COLO829 (cell line): ENCODE results near the gene TEX22.
A peak's percentile ranks its signal among the peaks of the same experiment; 100 is the strongest.

ENCODE experiments used
- DNase-seq: peaks from one replicate; pipeline ENCODE4 v3.0.0; 2012; ENCODE audit warnings: low spot score

The TEX22 gene

DNA sequence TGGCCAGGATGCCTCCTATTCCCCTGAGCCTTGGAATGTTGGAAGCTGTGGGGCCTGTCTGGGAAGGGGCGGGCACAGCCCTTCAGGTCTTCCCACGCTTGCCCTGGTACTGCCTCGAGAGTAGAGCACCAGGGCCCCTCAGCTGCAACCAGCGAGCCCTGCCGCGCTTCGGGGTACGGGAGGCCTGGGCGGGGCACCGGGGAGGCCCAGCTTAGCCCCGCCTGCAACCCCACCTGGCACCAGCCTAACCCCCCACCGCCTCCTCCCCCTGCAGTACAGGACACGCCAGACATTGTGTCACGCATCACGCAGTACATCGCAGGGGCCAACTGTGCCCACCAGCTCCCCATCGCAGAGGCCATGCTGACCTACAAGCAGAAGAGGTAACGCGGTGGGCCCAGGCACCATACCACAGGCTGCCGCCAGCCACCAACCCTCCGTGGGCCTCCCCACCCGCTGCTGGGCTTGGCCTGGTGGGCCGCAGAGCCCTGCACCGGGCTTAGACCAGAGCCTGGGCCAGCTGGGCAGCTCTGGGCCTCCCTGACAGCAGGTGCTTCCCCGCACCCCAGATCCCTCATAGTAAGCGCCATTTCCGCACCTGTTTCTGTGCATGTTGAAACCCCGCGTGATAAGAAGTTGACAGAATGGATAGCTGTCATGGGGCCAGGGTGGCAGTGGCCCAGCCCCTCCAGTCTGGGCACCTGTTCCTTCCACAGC, 13.6 kb upstream of the TEX22 start:
- no peak for DNase-seq

DNA sequence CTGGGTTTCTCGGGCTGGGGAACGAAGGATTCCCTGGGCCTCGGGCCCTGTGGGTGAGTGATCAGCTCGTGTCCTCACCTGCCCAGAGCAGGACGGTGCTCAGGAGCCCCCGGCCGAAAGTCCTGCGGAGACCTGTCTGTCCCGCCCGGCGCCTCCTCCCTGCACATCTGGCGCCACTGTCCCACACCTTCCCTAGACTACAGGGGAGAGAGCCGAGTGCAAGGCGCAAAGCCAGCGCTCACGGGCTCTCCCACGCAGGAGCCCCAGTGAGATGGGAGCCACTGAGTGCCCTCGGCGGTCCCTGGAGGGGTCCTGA, 13.1 kb upstream of the TEX22 start:
- DNase-seq: no peak

DNA sequence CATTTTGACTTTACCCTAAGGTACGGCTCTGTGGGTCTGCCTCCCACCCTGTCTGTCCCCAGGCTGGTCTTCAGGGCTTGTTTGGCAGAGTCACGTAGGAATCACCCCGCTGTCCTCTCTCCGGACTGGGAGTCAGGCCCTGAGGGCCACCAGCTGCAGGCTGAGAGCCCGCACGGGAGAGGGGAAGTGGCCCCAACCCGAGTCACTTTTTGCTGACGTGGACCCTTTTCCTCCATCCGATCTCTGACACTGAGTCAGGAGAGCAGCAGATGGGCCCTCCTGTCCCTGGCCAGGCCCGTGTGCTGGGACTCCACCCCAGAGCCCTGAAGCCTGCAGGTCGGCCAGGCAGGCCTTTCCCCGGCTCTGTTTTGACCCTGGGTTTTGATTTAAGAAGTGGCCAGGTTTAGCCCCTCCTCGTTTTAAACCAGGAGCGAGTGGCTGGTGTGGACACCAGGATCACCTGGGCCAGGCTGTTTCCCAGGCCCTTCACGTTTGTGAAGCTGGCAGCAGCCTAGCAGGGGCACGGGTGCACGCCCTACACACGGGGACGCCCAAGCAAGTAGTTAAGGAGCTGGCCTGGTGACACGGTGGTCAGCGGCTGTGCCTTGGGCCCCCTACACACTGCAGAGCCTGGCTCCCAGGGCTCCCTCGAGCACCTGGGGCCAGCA, 12.5 kb upstream of the TEX22 start:
- no peak for DNase-seq

DNA sequence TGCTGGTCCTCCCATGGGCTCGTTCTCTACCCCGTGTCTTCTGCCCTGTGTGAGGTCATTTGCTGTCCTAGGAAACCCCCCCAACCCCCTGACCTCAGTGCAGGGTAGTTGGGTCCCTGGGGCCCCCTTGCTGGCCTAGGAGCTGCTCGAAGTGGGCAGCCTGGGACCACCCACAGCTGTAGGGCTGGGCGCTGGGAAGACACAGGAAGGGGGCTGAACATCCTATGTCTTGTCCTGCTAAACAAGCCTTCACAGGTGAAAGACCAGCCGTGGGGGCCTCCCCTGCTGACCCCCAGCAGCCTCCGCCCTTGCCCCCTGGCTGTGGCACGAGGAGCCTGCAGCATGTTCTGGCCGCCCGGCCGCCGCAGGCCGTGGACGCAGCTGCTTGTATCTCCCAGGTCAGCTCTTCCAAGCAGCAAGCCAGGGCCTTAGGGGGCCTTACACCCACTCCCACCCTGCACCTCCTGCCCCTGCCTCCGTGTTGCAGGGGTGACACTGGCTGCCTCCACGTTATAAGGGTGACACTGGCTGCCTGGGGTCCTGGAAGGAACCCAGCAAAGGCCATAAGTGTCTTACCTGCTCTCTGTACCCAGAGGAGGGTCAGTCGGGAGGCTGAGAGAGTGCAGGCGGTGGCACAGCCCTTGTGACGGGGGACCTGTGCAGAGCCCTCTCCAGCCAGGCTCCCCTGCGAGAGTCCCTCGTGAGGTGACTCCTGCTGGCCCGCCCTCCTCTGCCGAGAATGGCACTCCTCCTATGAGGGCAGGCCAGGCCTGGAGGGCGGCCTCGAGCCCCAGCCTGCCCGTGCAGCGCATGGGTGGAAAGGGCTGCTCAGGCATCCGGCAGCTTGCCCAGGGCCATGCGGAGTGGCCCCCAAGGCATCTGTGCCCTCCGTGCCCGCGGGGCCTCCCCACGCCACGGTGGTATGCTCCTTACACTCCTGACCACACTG, 11.5 kb upstream of the TEX22 start:
- DNase-seq: no peak

DNA sequence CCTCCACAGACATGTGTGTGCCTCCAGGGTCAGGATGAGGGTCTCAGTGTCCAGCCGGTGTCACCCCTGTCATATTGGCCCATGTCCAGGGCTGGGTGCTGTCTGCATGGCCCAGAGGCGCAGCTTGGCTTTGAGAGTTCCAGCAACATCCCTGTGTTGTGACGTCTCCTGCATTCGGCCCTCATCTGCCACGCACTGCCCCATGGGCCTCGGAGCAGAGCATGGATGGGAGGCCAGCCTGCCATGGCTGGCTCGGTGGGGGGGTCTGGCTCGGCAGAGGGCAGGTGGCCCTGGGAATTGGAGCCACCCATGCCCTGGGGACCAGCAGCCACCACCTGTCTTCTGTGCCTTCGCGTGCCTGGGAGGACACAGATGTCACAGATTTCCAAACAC, 10.8 kb upstream of the TEX22 start:
- DNase-seq: no peak

DNA sequence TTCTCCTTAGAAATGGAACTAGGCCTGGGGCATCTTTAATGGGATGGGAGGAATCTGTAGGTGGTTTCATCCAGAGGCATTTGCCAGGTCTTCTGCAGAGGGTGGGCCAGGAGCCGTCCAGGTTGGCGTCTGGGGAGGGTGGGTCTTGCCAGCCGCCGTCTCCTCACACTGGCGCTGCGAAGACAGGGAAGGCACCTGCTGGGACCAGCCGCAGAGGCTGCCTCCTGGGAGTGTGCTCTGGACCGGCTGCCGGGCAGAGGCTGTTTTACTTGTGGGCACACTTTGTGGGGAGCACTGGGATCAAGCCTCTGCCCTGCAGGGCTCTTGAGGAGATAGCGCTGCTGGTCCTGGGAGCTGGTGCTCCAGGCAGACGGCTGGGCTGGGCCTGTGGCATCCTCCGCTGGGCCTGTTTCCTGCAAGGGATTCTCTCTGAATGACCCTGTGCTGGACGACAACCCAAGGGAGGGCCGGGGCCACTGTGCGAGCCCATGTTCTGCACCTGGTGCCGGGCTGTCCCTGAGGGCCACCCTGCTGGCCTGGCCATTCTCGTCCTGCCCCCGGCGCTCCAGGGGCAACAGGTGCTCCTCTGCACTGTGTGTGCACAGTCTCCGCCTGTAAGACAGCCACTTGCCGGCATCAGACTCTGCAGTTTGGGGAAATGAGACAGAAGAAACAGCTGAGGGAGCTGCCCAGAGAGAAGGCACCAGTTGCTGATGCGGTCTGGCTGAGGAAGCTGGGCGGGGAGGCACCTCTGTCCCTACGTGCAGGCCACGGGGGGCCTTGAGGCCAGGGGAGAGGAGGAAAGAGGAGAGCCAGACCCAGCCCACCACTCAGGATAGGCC, 10.0 kb upstream of the TEX22 start:
- no peak for DNase-seq

DNA sequence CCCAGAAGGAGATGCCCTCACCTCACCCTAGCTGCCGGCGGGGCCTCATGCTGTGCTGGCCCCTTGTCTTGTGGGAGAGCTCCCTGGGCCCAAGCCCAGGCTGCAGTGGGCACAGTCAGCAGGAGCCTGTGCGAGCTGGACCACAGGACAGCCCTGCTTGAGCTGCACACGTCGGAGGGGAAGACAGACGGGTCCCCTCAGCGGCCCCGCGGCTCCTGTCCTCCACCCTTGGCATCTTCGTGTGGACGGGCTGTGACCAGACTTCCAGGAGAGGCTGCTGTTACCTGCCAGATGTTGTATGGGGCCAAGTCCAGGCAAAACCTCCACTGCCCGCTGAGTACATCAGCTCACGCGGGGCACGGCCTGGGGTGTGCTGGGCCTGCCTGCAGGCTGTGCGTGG, 9.4 kb upstream of the TEX22 start:
- DNase-seq: no peak

DNA sequence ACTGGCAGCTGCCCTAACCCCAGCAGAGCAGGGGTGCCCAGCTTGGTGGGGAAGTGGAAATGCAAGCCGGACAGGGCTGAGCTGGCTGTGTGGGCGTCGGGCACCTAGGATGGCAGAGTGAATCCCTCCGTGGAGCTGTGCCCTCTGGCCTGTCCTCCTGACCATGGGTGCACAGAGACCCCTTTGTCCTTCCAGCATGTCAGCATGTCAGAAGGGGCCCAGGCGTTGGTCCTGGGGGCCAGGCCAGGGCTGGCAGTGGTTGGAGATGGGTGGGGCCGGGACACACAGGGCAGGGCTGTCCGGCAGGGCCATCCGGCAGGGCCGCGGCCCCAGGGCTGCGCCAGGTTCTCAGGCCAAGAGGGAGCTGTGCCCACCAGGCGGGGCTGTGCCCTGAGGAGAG, 8.8 kb upstream of the TEX22 start:
- peak; percentile 35 for DNase-seq

DNA sequence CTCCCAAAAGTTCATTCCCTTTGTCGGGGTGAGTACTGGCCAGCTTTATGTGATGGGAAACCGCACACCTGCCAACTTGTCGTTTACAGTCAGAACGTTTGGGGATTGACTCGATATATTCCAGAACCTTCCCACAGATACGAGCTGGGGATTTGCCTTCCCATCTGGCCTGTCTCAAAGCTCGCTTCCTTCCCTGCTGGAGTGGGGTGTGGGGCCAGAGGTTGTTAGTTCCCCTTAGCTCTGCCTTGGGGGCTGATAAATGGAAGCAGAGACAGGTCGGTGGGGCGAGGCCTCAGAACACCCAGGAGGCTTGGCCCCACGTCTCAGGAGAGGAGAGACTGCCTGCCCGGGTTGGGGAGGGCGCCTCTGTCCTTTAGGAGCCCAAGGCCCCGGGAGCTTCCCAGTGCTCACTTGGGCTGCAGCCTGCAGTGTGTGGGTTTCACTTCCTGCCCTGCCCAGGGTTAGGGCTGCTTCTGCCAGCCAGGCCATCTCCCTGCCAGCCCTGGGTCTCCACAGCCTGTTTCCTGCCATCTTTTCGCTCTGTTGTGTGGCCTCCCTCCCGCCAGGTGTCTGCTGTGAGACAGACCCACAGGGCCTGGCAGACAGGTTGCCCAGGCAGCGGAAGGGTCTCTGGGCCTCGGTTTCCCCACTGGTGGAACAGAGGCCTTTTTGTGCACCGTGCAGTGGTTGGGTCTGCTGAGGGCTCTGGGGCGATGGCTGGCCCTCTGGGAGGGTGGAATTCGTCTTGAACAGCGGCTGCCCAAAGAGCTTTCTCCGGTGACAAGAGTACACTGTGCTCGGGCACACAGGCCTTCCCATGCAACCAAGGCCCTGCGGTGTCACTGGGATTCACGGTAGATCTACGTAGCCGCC, 8.1 kb upstream of the TEX22 start:
- no peak for DNase-seq

DNA sequence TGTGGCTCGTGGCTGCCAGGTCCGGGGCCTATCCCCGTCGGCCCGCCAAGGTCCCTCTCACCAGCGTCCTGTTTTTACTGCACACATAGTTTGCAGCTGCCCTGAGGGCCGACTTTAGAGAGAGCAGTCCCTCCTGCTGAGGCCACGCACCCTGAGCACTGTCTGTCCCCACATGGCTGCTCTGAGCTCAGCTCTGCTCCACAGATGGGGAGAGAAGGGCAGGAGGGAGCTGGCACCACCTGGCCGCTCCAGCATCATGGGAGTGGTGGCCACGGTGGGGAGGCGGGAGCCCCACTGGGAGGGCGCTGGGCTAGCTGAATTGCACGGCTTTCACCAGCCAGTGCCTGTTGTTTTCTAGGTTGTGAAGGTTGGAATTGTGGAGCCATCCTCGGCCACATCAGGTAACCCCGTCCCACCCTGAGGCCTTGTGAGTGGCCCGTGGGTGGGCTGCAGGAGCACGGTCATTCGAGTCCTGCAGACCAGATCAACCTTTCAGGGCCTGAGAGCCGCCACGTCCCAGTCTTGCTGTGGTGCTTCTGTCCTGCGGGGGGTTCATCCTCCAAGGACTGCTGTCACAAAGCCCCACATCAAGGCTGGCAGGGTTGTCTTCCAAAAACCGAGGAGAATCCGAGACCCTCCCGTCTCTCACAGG, 7.4 kb upstream of the TEX22 start:
- DNase-seq: no peak

DNA sequence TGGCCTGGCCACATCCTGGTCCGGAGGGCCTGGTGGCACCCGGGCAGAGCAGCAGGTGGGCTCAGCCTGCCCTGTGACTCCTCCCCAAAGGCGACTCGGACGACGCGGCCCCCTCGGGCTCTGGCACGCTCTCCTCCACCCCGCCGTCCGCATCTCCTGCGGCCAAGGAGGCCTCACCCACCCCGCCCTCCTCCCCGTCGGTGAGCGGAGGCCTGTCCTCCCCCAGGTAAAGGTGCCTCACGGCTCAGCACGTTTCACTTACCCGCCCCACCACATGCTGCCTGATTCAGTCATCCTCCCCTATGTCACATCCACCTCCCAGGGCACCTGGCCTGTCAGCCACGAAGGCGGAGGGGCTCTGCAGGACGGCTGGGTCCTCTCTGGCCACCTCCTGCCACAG, 6.8 kb upstream of the TEX22 start:
- no peak for DNase-seq

DNA sequence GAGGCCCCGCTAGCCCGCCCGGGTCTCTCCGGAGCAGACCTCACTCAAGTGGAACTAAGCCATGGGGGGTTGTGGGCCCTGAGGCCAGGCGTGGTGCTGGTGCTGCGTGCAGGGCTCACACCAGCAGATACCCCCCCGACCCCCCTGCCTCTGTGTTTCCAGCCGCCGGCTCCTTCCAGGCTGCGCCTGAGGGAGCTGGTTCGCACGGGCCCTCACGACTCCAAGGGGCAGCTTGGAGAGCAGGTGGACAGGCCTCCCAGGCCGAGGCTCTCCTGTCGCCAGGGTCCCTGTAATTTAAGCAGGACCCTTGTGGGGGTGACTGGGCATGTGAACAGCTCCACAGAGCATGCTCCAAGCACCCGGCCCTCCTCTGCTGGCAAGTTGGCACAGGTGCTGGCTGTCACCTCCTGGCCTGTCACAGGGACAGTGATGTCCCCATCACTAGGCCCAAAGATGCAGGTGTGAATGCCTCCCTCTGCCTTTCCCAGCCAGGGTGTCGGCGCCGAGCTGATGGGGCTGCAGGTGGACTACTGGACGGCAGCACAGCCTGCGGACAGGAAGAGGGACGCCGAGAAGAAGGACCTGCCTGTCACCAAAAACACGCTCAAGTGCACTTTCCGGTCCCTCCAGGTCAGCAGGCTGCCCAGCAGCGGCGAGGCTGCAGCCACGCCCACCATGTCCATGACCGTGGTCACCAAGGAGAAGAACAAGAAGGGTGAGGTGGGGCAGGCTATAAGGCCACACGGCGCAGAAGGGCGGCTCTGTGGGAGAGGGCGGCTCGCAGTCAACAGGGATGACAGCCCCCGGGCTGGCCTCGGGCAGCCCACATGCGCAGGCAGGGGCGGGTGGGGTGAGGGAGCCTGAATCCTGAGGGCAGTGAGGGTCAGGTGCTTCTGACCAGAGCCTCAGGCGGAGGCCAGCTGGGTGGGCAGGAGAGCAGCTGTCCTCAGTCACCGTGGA, 5.9 kb upstream of the TEX22 start:
- DNase-seq: no peak

DNA sequence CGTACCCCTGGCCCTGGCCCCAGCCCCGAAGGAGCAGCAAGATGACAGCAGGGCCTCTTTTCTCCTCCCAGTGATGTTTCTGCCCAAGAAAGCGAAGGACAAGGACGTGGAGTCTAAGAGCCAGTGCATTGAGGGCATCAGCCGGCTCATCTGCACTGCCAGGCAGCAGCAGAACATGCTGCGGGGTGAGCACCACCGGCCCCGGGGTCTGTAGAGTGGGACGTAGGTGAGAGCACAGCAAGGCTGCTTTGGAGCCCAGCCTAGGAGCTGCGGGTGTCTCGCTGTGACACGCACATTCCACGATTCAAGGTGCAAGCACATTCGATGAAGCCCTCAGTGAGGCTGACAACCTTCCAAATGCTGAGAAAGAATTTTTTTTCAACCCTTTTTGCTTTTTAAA, 5.2 kb upstream of the TEX22 start:
- no peak for DNase-seq

DNA sequence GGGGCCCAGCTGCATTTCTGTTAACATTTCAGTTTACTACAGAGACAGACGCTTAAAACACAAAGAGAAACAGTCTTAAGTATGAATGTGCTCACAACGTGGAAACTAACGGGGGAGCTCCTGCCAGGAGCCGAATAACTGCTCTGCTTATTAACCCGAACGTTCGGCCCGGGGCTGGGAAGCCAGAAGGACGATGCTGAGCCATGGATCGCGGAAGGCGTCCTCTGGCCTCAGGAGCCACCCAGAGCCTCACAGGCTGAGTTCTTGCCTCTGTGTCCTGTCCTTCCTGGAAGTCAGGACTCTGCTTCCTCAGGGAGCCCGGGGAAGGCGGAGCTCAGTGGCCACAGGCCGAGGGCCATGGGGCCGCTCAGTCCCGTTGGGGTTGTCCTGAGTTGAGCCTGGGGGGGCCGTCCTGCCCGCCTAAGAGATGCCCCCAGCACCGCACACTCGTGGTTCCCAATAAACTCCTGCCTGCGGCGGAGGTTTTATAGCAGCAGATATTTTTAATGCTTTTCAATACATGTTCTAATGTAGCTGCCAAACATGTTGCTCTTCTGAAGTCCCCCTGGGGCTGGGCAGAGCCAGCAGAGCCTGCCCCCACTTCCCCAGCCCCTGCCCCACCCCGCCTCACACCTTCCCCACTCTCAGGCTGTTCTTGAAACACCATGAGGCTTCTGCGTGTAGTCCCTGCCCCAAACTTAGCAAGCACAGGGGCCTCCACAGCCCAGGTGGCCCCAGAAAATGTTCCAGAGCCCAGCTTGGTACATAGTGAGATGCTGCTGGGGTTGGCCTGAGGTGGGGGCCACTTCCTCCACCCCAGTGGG, 3.4 kb upstream of the TEX22 start:
- DNase-seq: no peak

DNA sequence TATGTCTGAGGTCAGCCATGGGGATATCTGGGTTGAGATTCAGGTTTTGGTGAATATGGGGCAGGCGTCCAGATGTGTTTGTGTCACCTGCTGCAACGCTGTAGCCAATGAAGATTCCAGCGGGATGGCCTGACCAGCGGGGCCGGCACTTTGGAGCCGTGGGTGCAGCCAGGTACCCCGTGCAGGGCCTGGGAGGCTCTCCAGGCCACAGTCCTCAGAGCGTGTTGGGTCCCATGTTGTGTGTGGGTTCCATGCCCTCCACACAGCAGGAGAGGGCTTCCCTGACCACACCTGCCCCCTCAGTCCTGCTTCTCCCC, 2.8 kb upstream of the TEX22 start:
- DNase-seq: no peak

DNA sequence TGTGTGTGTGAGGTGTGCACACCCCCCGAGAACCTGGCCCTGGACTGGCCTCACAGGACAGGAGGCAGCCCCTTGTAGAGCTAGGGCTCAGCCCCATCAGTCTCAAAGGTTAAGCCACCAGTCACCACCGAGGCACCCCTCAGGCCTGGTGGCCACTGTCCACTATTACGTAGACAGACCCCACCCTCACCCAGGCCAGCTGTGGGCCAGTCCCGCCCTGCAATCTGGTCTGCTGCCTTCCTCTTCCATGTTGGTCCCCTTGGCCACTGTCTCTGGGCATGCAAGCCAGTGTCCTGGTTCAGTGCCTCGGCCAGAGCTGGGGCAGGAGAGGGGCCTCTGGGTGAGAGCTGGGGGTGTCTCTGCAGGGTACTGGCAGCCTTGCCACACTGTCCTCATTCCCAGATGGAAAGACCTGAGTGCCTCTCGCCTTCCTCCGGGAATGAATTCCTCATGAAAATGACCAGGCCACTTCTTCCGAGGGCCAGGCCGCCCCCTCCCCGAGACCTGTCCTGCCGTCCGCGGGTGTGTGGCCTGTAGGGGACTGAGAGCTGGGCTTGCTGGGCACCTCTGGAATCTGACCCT, 897 bp upstream of the TEX22 start:
- DNase-seq: no peak

DNA sequence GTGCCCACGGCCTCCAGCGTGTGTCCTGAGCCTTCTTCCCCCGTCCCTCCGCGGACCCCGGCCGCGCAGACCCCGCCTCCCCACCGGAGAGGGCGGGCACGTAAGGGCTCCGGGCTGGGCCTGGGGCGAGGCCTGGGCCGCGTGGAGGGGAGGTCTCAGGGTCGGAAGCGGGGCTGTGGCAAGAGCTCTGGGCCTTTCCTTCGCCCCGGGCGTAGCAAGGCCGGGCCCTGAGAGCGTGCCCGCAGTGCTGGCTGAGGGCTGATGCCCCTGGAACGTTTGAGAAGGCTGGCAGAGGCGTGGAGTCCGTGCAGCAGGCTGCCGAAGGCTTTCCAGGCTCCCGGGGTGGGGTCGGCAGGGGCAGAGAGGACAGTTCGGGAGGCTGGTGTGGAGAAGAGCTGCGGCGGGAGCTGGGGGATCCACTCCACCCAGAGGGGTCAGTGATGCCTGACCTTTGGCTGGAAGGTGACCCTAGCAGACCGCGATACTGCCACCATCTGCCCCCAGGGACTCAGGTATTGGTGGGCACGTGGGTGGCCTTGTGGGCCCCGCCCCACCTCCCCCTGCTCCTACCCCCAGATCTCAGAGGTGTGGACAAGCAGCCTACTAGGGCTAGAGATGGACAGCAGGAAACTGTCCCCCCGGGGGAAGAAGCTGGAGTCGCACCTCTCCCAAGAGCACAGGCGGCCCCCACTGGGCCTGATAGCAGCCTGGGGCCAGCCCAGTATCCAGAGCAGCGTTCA, 558 bp downstream of the TEX22 start:
- DNase-seq: no peak

DNA sequence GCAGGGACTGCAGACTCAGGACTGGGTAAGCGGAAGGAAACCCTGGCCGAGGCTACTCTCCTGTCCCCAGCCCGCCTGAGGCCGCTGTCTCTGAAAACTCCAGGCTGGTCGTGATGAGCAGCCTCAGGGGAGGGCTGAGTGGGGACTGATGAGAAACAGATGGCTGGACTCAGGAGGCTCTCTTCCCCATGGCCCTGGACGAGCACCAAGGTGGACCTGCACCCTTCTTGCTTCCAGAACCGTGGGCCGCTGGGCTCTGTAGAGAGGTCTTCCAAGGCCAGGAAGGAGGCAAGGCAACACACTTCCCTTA, 1.1 kb downstream of the TEX22 start:
- DNase-seq: no peak
